Esophagus muscularis mucosa (tissue), 4 donors: Measurements from ENCODE around the gene MAP2K7. TPM values are rescaled to one million over a fixed set of nuclear protein-coding genes. Genes with fewer than 3 reads are reported as not detected.

ENCODE experiments used
- DNase-seq: peaks from one replicate; pipeline ENCODE4 v3.0.0-alpha.2; 2017; ENCODE audit errors: extremely low spot score
- H3K27ac ChIP-seq, 4 donors: fragments of 200-600 bp; sonication (generic); replicated peaks in 1 of 4; 1 replicate in 3 of 4; 2 replicates in 1 of 4; pipeline ENCODE4 v1.5.1; 2016 to 2019; ENCODE audit warnings: mild to moderate bottlenecking in 1 of 4
- H3K27me3 ChIP-seq, 4 donors: fragments of 200-600 bp; sonication (generic); one replicate each; pipeline versions ENCODE4 v1.5.1 to v1.6.0; 2016 to 2019
- H3K36me3 ChIP-seq, 4 donors: fragments of 200-600 bp; sonication (generic); one replicate each; pipeline ENCODE4 v1.5.1; 2016 to 2019
- H3K4me1 ChIP-seq, 4 donors: fragments of 200-600 bp; sonication (generic); one replicate each; pipeline ENCODE4 v1.5.1; 2016 to 2019
- H3K4me3 ChIP-seq, 4 donors: fragments of 200-600 bp; sonication (generic); 1 replicate in 2 of 4; 2 replicates in 2 of 4; pipeline ENCODE4 v1.5.1; 2016 to 2019; ENCODE audit warnings: mild to moderate bottlenecking in 4 of 4, moderate library complexity in 1 of 4
- H3K9me3 ChIP-seq, 4 donors: fragments of 200-600 bp; sonication (generic); 1 replicate in 3 of 4; 2 replicates in 1 of 4; pipeline ENCODE4 v1.5.1; 2016 to 2019
- CTCF ChIP-seq, 3 experiments: fragments of 200-600 bp in 2 of 3; fragments of 450-650 bp in 1 of 3; sonication (generic) in 2 of 3; IDR thresholded peaks; one replicate each; pipeline ENCODE4 v1.5.1; 2017 to 2019; ENCODE audit warnings: antibody characterized with exemption in 3 of 3, mild to moderate bottlenecking in 2 of 3, moderate library complexity in 1 of 3
- EP300 ChIP-seq: sonication (generic); formaldehyde crosslinking; IDR thresholded peaks from one replicate; pipeline ENCODE4 v1.6.1; 2017; ENCODE audit warnings: antibody characterized with exemption
- POLR2A ChIP-seq: fragments of 450-650 bp; IDR thresholded peaks from one replicate; pipeline ENCODE4 v1.6.1; 2017; ENCODE audit warnings: antibody characterized with exemption, moderate library complexity, mild to moderate bottlenecking, low read depth
- POLR2AphosphoS5 ChIP-seq, 2 donors: sonication (generic); formaldehyde crosslinking; IDR thresholded peaks; one replicate each; pipeline ENCODE4 v1.6.1; 2017; ENCODE audit warnings: antibody characterized with exemption in 2 of 2
- WGBS: methylation state at CpG from one replicate; pipeline ENCODE4 v1.1.5; 2018; 5-methylcytosine and 5-hydroxymethylcytosine counted together
- intact Hi-C: fragments of 100-400 bp; cut with DNase I; formaldehyde crosslinking; loops from one replicate; pipeline ENCODE4 v1.15.1; 2023
- total RNA-seq, 4 donors: library from RNA; depleted of rRNA; stranded (reverse); fragments of >200 nt; gene quantifications; one replicate each; pipeline versions ENCODE4 v1.1.0 to v1.2.1, GENCODE V29; 2016

Gene MAP2K7
- total RNA-seq, 4 donors from 2014 or later: 17.2 to 31.9 (median 24.5) TPM

DNA sequence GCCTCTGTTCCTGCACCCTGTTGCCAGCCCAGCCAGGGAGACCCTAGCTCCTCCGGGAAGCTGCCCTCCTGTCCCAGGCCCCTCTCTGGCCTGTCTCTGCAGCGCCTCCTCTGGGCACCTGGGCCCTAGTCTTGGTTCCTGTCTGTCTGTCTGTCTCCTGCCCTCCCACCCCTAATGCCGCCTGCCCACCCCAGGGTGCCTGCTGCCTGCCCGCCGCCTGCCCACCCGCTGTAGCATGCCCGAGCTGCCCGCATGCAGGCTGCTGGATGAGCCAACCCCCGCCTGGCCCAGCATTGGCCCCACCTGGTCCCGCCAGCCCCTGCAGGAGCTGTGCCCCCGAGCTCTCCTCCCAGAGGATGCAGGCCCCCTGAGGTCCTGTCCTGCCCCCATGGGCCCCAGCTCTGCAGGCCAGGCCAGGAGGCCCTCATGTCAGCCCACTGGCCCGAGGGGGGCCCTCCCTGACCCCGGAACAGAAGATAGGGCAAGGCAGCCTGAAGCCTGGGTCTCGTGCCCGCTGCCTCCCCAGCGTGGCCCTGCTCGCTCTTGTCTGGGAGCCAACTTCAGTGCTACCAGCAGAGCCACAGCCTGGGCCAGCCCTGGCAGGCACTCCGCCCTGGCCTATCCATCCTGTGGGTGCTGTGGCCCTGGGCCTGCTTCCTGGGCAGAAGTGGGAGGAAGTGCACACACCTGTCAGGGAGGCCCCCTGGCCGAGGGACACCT, 5.2 kb downstream of the MAP2K7 start:
- no peaks in the 10 kb centered on the region for H3K9me3 ChIP-seq
- H3K4me1 ChIP-seq: peaks cover 31 to 54% (median 42%) of the 10 kb centered on the region in 4 donors
- WGBS: 97% methylated on average over 7 of the region's 19 CpGs
- intact Hi-C loops: no loop called here
- H3K36me3 ChIP-seq: peaks cover 49 to 81% (median 67%) of the 10 kb centered on the region in 4 donors
- no peak for TF ChIP-seq CTCF (IDR thresholded peaks at IDR 0.05)
- no peak for TF ChIP-seq POLR2A
- no peak for TF ChIP-seq EP300
- no peak for TF ChIP-seq POLR2AphosphoS5 (IDR thresholded peaks at IDR 0.05)
- H3K27ac ChIP-seq: no peak overlapping the region
- DNase-seq: no peak
- H3K4me3 ChIP-seq: no peak overlapping the region
- no peaks in the 10 kb centered on the region for H3K27me3 ChIP-seq

- no peak overlapping the region for H3K27ac ChIP-seq
- H3K36me3 ChIP-seq: peaks cover 49 to 81% (median 67%) of the 10 kb centered on the region in 4 donors
- no peaks in the 10 kb centered on the region for H3K9me3 ChIP-seq
- H3K4me1 ChIP-seq: peaks cover 29 to 48% (median 39%) of the 10 kb centered on the region in 4 donors
- DNase-seq: no peak
- intact Hi-C loops: no loop called here
- TF ChIP-seq POLR2AphosphoS5 (IDR thresholded peaks at IDR 0.05): no peak
- WGBS: 96% methylated on average over 8 of the region's 21 CpGs
- no peak overlapping the region for H3K4me3 ChIP-seq
- H3K27me3 ChIP-seq: peaks cover 0 to 6% (median 0%) of the 10 kb centered on the region in 4 donors
Observed at GRCh38 chr19:7909471-7910067, 5.9 kb downstream of the MAP2K7 start.

GRCh38 chr19:7910321-7911161, 6.9 kb downstream of the MAP2K7 start:
- peaks cover 19 to 44% (median 31%) of the 10 kb centered on the region in 4 donors for H3K4me1 ChIP-seq
- no peak overlapping the region for H3K4me3 ChIP-seq
- no peak for DNase-seq

DNA sequence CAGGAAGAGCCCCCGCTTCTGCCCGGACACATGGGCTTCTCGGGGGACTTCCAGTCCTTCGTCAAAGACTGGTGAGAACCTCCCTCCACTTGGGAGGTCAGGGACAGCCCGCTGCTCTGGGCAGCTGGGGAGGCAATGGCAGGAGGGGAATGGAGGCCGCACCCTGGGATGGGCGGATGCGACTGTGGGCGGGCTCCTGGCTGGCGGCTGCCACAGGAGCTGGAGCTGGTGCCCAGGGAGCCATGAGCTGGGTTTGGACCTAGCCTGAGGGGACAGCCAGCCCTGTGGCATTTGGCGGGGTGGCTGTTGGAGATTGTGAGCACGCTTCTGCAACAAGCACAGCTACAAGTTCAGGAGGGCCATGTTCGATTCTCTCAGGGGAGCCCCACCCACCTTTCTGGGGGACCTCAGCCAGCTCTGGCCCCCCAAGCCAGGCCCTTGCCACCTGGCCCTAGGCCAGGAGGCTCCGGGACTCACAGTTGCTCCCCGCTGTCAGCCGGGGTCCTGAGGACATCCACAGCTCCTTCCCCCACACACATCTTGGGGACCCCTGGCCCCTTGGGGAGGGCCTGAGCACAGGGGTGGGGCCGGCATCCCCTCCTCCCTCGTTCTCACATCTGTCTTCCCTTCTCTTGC, 7.9 kb downstream of the MAP2K7 start:
- no peaks in the 10 kb centered on the region for H3K9me3 ChIP-seq
- TF ChIP-seq POLR2AphosphoS5 (IDR thresholded peaks at IDR 0.05) (no peak), CTCF (IDR thresholded peaks at IDR 0.05) (no peak), POLR2A (no peak), EP300 (no peak)
- H3K4me3 ChIP-seq: no peak overlapping the region
- intact Hi-C loops: no loop called here
- DNase-seq: no peak
- peaks cover 19 to 44% (median 31%) of the 10 kb centered on the region in 4 donors for H3K4me1 ChIP-seq
- peaks cover 6 to 27% (median 13%) of the 10 kb centered on the region in 4 donors for H3K27me3 ChIP-seq
- WGBS: 87% methylated on average over 12 of the region's 18 CpGs
- H3K27ac ChIP-seq: no peak overlapping the region
- H3K36me3 ChIP-seq: peaks cover 37 to 70% (median 53%) of the 10 kb centered on the region in 4 donors

More at GRCh38 chr19:7910321-7911161, 6.9 kb downstream of the MAP2K7 start:
- H3K36me3 ChIP-seq: peaks cover 45 to 81% (median 63%) of the 10 kb centered on the region in 4 donors
- peaks cover 0 to 16% (median 3%) of the 10 kb centered on the region in 4 donors for H3K27me3 ChIP-seq
- WGBS: 93% methylated on average over 50 of the region's 54 CpGs
- TF ChIP-seq EP300: no peak
- no peak for TF ChIP-seq POLR2A
- no peak for TF ChIP-seq POLR2AphosphoS5 (IDR thresholded peaks at IDR 0.05)
- TF ChIP-seq CTCF (IDR thresholded peaks at IDR 0.05): no peak
- no peaks in the 10 kb centered on the region for H3K9me3 ChIP-seq
- intact Hi-C loops: no loop called here
- no peak overlapping the region for H3K27ac ChIP-seq
